ENCODE results near the gene MEIKIN.

Gene MEIKIN

GRCh38 chr5:131973089-131973712 is 27.7 kb upstream of the MEIKIN start:
- no peak for DNase-seq

- DNase-seq, result peak in 1 of 5 experiments; percentile 16
Observed at GRCh38 chr5:131968396-131968954, 23.0 kb upstream of the MEIKIN start.

- no peak for DNase-seq
Observed at GRCh38 chr5:131966551-131966950, 21.1 kb upstream of the MEIKIN start.

GRCh38 chr5:131965826-131966415 is 20.5 kb upstream of the MEIKIN start:
- no peak for DNase-seq

- DNase-seq, result no peak
Observed at GRCh38 chr5:131959906-131960305, 14.4 kb upstream of the MEIKIN start.

GRCh38 chr5:131959136-131959535 is 13.7 kb upstream of the MEIKIN start:
- DNase-seq, result no peak

- no peak for DNase-seq
Observed at GRCh38 chr5:131957721-131958441, 12.4 kb upstream of the MEIKIN start.

GRCh38 chr5:131953969-131954368 is 8.5 kb upstream of the MEIKIN start:
- peak in 1 of 5 experiments; percentile 32 for DNase-seq

- no peak for DNase-seq
Observed at GRCh38 chr5:131952301-131952857, 6.9 kb upstream of the MEIKIN start.

- DNase-seq, result no peak
Observed at GRCh38 chr5:131950706-131951105, 5.2 kb upstream of the MEIKIN start.

- DNase-seq, result no peak
Observed at GRCh38 chr5:131947445-131947844, 2.0 kb upstream of the MEIKIN start.

GRCh38 chr5:131944702-131945550 is 537 bp downstream of the MEIKIN start:
- no peak for DNase-seq

- no peak for DNase-seq
Observed at GRCh38 chr5:131943916-131944315, 1.5 kb downstream of the MEIKIN start.

- DNase-seq, result no peak
Observed at GRCh38 chr5:131942016-131942415, 3.4 kb downstream of the MEIKIN start.

GRCh38 chr5:131939690-131940345 is 5.6 kb downstream of the MEIKIN start:
- no peak for DNase-seq

- DNase-seq, result no peak
Observed at GRCh38 chr5:131932235-131932634, 13.2 kb downstream of the MEIKIN start.

GRCh38 chr5:131928957-131929356 is 16.5 kb downstream of the MEIKIN start:
- no peak for DNase-seq

GRCh38 chr5:131926168-131926567 is 19.3 kb downstream of the MEIKIN start:
- DNase-seq, result no peak

GRCh38 chr5:131916481-131916880 is 29.0 kb downstream of the MEIKIN start:
- DNase-seq, result no peak

GRCh38 chr5:131914472-131914871 is 31.0 kb downstream of the MEIKIN start:
- no peak for DNase-seq

- no peak for DNase-seq
Observed at GRCh38 chr5:131913603-131914002, 31.9 kb downstream of the MEIKIN start.

- DNase-seq, result no peak
Observed at GRCh38 chr5:131906668-131907067, 38.8 kb downstream of the MEIKIN start.

Data from T-helper 2 cell (primary cell).